Endodermal cell (in vitro differentiated cells): ENCODE measurements around the gene MEIS3. TPM values are rescaled to one million over a fixed set of nuclear protein-coding genes. Genes with fewer than 3 reads are reported as not detected.

Experiments
- DNase-seq: peaks from one replicate; pipeline ENCODE4 v3.0.0-alpha.2; 2017
- H3K27ac ChIP-seq: 2 replicates; pipeline ENCODE4 v1.5.1; 2013; ENCODE audit warnings: mild to moderate bottlenecking, low read depth, low read length, moderate library complexity
- H3K27me3 ChIP-seq: 2 replicates; pipeline ENCODE4 v1.6.1; 2013; ENCODE audit warnings: mild to moderate bottlenecking, low read length, moderate library complexity; ENCODE audit not compliant: insufficient read depth, control insufficient read depth, poor library complexity, severe bottlenecking
- H3K36me3 ChIP-seq: 2 replicates; pipeline ENCODE4 v1.7.0; 2013; ENCODE audit warnings: mild to moderate bottlenecking, low read length, moderate library complexity; ENCODE audit not compliant: control insufficient read depth, insufficient read depth
- H3K4me1 ChIP-seq: one replicate; pipeline ENCODE4 v1.7.0; 2013; ENCODE audit warnings: low read length; ENCODE audit not compliant: control insufficient read depth, insufficient read depth
- H3K4me3 ChIP-seq: 2 replicates; pipeline ENCODE4 v1.5.1; 2013; ENCODE audit warnings: mild to moderate bottlenecking, low read length, moderate library complexity
- H3K9ac ChIP-seq: 2 replicates; pipeline ENCODE4 v1.6.1; 2013; ENCODE audit warnings: mild to moderate bottlenecking, low read length, moderate library complexity; ENCODE audit not compliant: poor library complexity, severe bottlenecking; ENCODE audit errors: extremely low read depth
- H3K9me3 ChIP-seq: 2 replicates; pipeline ENCODE4 v1.6.1; 2013; ENCODE audit warnings: mild to moderate bottlenecking, low read length, moderate library complexity; ENCODE audit not compliant: control insufficient read depth
- H3K27ac Mint-ChIP-seq: 2 replicates; pipeline ENCODE4 v1.8.0; 2020; ENCODE audit warnings: mixed read lengths
- H3K27me3 Mint-ChIP-seq: 2 replicates; pipeline ENCODE4 v1.8.0; 2021; ENCODE audit warnings: mild to moderate bottlenecking, mixed read lengths; ENCODE audit not compliant: insufficient read depth
- H3K36me3 Mint-ChIP-seq: 2 replicates; pipeline ENCODE4 v1.8.0; 2020; ENCODE audit warnings: low read depth, mixed read lengths
- H3K4me1 Mint-ChIP-seq: 2 replicates; pipeline ENCODE4 v1.8.0; 2020; ENCODE audit warnings: mixed read lengths
- H3K4me3 Mint-ChIP-seq: 2 replicates; pipeline ENCODE4 v1.8.0; 2020; ENCODE audit warnings: mild to moderate bottlenecking, moderate library complexity, mixed read lengths
- H3K9me3 Mint-ChIP-seq: 2 replicates; pipeline ENCODE4 v1.8.0; 2020; ENCODE audit warnings: mild to moderate bottlenecking, mixed read lengths
- WGBS, 2 experiments: methylation state at CpG; one replicate each; pipeline versions ENCODE4 v1.1.5 to v1.1.7; 2013; ENCODE audit warnings: missing lambda C conversion rate in 2 of 2, mixed read lengths in 1 of 2; ENCODE audit not compliant: insufficient coverage in 1 of 2, insufficient read length in 1 of 2; 5-methylcytosine and 5-hydroxymethylcytosine counted together
- total RNA-seq, 2 donors: library from RNA; stranded (reverse); fragmentation: NEBNext Ultra II Directional in 1 of 2; extraction: Animal tissue kit (Norgen Biotek cat#: 25700) in 1 of 2; gene quantifications; 2 replicates in 1 of 2; 3 replicates in 1 of 2; pipeline ENCODE4 v1.2.1, GENCODE V29; 2021
- TF ChIP-seq, protein P1 (sequence below): fragments of 200-600 bp; sonication (generic); conservative IDR thresholded peaks from 2 replicates; pipeline ENCODE4 v1.5.0; 2021; ENCODE audit warnings: antibody characterized with exemption, mild to moderate bottlenecking

MEIS3 gene
- total RNA-seq, 2 donors from 2014 or later, result 47.7 to 132 TPM

DNA sequence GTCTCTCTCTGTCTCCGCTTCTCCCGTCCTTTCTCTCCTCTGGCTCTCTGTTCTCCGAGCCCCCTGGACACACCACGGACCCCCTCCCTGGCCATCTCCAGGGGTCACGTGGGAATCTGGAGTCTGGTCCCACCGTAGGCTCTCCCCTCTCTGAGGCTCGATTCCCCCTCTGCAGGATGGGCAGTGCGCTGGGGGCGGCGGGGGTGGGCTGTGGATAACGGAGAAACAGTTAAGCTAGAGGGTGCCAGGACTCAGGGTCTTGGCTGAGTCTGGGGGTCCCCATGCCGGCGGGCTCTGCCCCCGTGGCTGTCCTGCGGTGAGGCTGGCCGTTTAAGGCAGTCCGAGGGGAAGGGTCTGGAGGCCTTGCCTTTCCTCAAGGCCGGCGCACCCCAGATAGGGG is 462 bp upstream of the MEIS3 start:
- 8 to 15% methylated on average over 2 to 17 of the region's 19 CpGs for WGBS, 2 experiments
- Mint-ChIP-seq H3K9me3 (no peaks in the 10 kb centered on the region), H3K27ac (no peak overlapping the region), H3K4me1 (peaks cover 34% of the 10 kb centered on the region), H3K36me3 (peaks cover 14% of the 10 kb centered on the region), H3K27me3 (peaks cover 57% of the 10 kb centered on the region), H3K4me3 (peak overlapping the region; percentile 42)
- H3K4me1 ChIP-seq, result no peaks in the 10 kb centered on the region
- no peaks in the 10 kb centered on the region for H3K9me3 ChIP-seq
- H3K4me3 ChIP-seq, result peak overlapping the region; percentile 73
- peak overlapping the region; percentile 25 for H3K9ac ChIP-seq
- H3K27ac ChIP-seq, result peak overlapping the region; percentile 90
- TF ChIP-seq, protein P1, sequence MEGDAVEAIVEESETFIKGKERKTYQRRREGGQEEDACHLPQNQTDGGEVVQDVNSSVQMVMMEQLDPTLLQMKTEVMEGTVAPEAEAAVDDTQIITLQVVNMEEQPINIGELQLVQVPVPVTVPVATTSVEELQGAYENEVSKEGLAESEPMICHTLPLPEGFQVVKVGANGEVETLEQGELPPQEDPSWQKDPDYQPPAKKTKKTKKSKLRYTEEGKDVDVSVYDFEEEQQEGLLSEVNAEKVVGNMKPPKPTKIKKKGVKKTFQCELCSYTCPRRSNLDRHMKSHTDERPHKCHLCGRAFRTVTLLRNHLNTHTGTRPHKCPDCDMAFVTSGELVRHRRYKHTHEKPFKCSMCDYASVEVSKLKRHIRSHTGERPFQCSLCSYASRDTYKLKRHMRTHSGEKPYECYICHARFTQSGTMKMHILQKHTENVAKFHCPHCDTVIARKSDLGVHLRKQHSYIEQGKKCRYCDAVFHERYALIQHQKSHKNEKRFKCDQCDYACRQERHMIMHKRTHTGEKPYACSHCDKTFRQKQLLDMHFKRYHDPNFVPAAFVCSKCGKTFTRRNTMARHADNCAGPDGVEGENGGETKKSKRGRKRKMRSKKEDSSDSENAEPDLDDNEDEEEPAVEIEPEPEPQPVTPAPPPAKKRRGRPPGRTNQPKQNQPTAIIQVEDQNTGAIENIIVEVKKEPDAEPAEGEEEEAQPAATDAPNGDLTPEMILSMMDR, result no peak
- peaks cover 10% of the 10 kb centered on the region for H3K27me3 ChIP-seq
- DNase-seq, result peak; percentile 66
- H3K36me3 ChIP-seq, result peaks cover 10% of the 10 kb centered on the region

DNA sequence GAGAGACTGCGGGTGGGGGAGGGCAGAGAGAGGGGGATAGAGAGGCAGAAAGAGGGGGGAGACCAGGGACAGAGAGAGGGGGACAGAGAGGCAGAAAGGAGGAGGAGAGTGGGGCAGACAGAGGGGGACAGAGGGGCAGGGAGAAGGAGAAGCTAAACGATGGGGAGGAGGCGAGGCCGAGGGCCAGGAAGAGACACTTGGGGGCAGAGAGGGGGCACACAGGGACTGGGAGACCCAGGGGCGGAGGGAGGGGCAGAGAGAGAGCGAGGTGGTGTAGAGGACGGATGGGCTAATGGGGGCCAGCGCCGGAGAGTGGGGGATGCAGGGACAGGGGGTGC is 666 bp downstream of the MEIS3 start:
- peaks cover 48% of the 10 kb centered on the region for H3K27me3 Mint-ChIP-seq
- 0 to 1% methylated on average over 1 to 9 of the region's 9 CpGs for WGBS, 2 experiments
- Histone ChIP-seq H3K4me1 (no peaks in the 10 kb centered on the region), H3K27ac (no peak overlapping the region), H3K36me3 (peaks cover 17% of the 10 kb centered on the region), H3K9me3 (no peaks in the 10 kb centered on the region), H3K9ac (peak overlapping the region; percentile 57), H3K27me3 (peaks cover 10% of the 10 kb centered on the region), H3K4me3 (peak overlapping the region; percentile 87)
- peak; percentile 71 for DNase-seq
- TF ChIP-seq, protein P1, result no peak
- H3K27ac Mint-ChIP-seq, result no peak overlapping the region
- peak overlapping the region; percentile 76 for H3K4me3 Mint-ChIP-seq
- H3K36me3 Mint-ChIP-seq, result peaks cover 22% of the 10 kb centered on the region
- peaks cover 34% of the 10 kb centered on the region for H3K4me1 Mint-ChIP-seq
- H3K9me3 Mint-ChIP-seq, result no peaks in the 10 kb centered on the region

DNA sequence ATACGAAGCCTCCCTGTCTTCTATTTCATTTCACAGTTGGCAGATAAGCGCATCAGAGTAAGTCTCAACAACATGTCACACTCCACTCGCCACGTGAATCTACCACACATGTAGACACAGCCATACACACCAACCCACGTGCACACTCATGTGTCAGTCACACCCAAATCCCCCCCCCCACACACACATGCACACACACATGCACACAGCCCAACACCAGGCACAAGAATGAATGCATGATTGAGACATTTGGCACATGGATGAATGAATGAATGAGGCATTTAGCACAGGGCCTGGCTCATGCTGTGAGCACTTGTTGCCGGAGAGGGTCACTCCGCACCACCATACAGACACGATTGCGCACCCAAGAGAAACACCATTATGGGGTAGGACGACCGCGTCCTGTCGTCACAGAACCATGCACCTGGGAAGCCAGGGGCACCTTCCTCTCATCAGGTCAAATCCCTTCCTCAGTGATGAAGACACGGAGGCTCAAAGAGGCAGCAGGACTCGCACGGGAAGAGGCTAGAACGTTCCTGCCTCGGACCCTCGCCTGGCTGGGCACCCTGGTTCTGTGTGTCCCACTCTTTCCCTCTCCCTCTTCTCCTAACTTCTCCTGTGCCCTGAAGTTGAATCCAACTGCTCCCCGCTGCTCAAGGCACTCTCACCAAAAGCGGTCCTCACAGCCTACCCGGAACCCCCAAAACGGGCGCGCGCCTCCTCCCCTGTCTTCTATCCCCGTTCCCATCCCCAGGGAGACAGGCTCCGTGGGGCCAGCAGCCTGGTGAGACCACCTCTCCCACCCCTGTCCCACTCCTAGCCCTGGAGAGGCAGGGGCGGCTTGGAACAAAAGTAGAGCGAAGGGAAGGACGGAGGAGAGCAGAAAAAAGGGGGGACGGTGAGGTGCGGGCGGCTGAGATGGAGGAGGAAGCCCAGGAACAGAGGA is 1.3 kb downstream of the MEIS3 start:
- peaks cover 42% of the 10 kb centered on the region for H3K27me3 Mint-ChIP-seq
- H3K36me3 ChIP-seq, result peaks cover 17% of the 10 kb centered on the region

More for the DNA sequence above, 1.3 kb downstream of the MEIS3 start:
- Mint-ChIP-seq H3K4me3 (peak overlapping the region; percentile 76), H3K9me3 (no peaks in the 10 kb centered on the region), H3K36me3 (peaks cover 27% of the 10 kb centered on the region), H3K4me1 (peaks cover 34% of the 10 kb centered on the region), H3K27ac (peak overlapping the region; percentile 17)
- TF ChIP-seq, protein P1, result no peak
- Histone ChIP-seq H3K9ac (peak overlapping the region; percentile 57), H3K4me1 (no peaks in the 10 kb centered on the region), H3K4me3 (peak overlapping the region; percentile 87), H3K27me3 (peaks cover 10% of the 10 kb centered on the region), H3K27ac (no peak overlapping the region), H3K9me3 (no peaks in the 10 kb centered on the region)
- 10 to 23% methylated on average over 17 to 34 of the region's 34 CpGs for WGBS, 2 experiments
- DNase-seq, result peak; percentile 64
